HCT116 (cell line): ENCODE results near the gene DYNLT3. TPM values are rescaled to one million over a fixed set of nuclear protein-coding genes. Genes with fewer than 3 reads are reported as not detected.

Source experiments
- ATAC-seq: fragments of 200-7000 bp; cut with Tn5 transposase; 2 replicates; pipeline ENCODE4 v1.9.1; 2020; ENCODE audit warnings: mild to moderate bottlenecking, moderate library complexity
- BruUV-seq: library from RNA; stranded (reverse); fragments of 400-500 nt; replicated peaks from 2 replicates; lab custom pipeline; 2021; lab: Mats Ljungman, UMichigan
- CTCF ChIA-PET: fragments of 300-600 bp; sonication (Branson Sonifier 250); formaldehyde crosslinking; loops from one replicate; lab custom pipeline; 2021; ENCODE audit warnings: antibody characterized with exemption; lab: Charles Lee
- POLR2A ChIA-PET: fragments of 300-600, 350-600 bp; sonication (Branson Sonifier 250); formaldehyde crosslinking; loops from one replicate; lab custom pipeline; 2021; ENCODE audit warnings: antibody characterized with exemption; lab: Charles Lee
- RAD21 ChIA-PET, 2 experiments: fragments of 300-600 bp; sonication (Branson Sonifier 250); formaldehyde crosslinking; loops; one replicate each; lab custom pipeline; 2023; ENCODE audit warnings: low total read pairs in 2 of 2; ENCODE audit not compliant: uncharacterized antibody in 2 of 2, unreplicated experiment in 2 of 2, low non-redundant PET in 1 of 2; lab: Charles Lee
- DNase-seq: peaks from one replicate; pipeline ENCODE4 v3.0.0-alpha.2; 2010; ENCODE audit warnings: low read depth, low spot score
- H2AFZ ChIP-seq: fragments of 200-600 bp; shearing (Covaris generic), sonication (generic); 2 replicates; pipeline ENCODE4 v1.6.1; 2017; ENCODE audit warnings: low read depth, mixed run types, mixed read lengths, antibody characterized with exemption, low read length; ENCODE audit not compliant: poor library complexity, severe bottlenecking
- H3K27ac ChIP-seq: 2 replicates; pipeline ENCODE4 v1.5.1; 2012; ENCODE audit warnings: low read depth, low read length
- H3K27me3 ChIP-seq: fragments of 200-600 bp; sonication (generic); 2 replicates; pipeline ENCODE4 v1.6.1; 2016; ENCODE audit warnings: mixed run types, low read length, mixed read lengths; ENCODE audit not compliant: insufficient read depth
- H3K36me3 ChIP-seq, 2 experiments: fragments of 200-500 bp in 1 of 2; fragments of 200-600 bp in 1 of 2; sonication (Bioruptor generic) in 1 of 2; sonication (generic) in 1 of 2; 2 replicates each; pipeline versions ENCODE4 v1.5.1 to v1.6.1; 2014 to 2016; ENCODE audit warnings: low read length in 2 of 2, inconsistent platforms in 1 of 2, mixed read lengths in 1 of 2, mixed run types in 1 of 2; ENCODE audit not compliant: insufficient read depth in 2 of 2, control insufficient read depth in 1 of 2
- H3K4me1 ChIP-seq, 2 experiments: fragments of 200-600 bp in 1 of 2; sonication (generic) in 1 of 2; 2 replicates each; pipeline versions ENCODE4 v1.5.1 to v1.6.1; 2012 to 2017; ENCODE audit warnings: low read length in 2 of 2, inconsistent platforms in 1 of 2, mild to moderate bottlenecking in 1 of 2, mixed read lengths in 1 of 2, mixed run types in 1 of 2, moderate library complexity in 1 of 2; ENCODE audit not compliant: insufficient read depth in 2 of 2, control insufficient read depth in 1 of 2
- H3K4me2 ChIP-seq: fragments of 200-600 bp; sonication (generic); 2 replicates; pipeline ENCODE4 v1.6.1; 2017; ENCODE audit warnings: mixed run types, low read length, mixed read lengths
- H3K4me3 ChIP-seq, 2 experiments: fragments of 200-600 bp in 1 of 2; sonication (generic) in 1 of 2; replicated peaks in 1 of 2; 2 replicates each; pipeline ENCODE4 v1.5.1; 2011 to 2016; ENCODE audit warnings: low read length in 2 of 2, control low read depth in 1 of 2, low read depth in 1 of 2, mild to moderate bottlenecking in 1 of 2, mixed read lengths in 1 of 2, mixed run types in 1 of 2
- H3K79me2 ChIP-seq: fragments of 200-600 bp; sonication (generic); 2 replicates; pipeline ENCODE4 v1.6.1; 2017; ENCODE audit warnings: mild to moderate bottlenecking, mixed run types, low read length, moderate library complexity, mixed read lengths; ENCODE audit not compliant: insufficient read depth
- H3K9ac ChIP-seq: fragments of 200-600 bp; sonication (generic); 2 replicates; pipeline ENCODE4 v1.6.1; 2016; ENCODE audit warnings: low read length, mixed read lengths
- H3K9me2 ChIP-seq: fragments of 200-600 bp; sonication (generic), shearing (Covaris generic); 2 replicates; pipeline ENCODE4 v1.6.1; 2017; ENCODE audit warnings: mixed run types, mild to moderate bottlenecking, moderate library complexity; ENCODE audit not compliant: insufficient read depth
- H3K9me3 ChIP-seq, 2 experiments: fragments of 200-500 bp in 1 of 2; fragments of 200-600 bp in 1 of 2; sonication (Bioruptor generic) in 1 of 2; sonication (generic) in 1 of 2; 2 replicates each; pipeline ENCODE4 v1.6.1; 2014 to 2017; ENCODE audit warnings: low read length in 2 of 2, mixed read lengths in 2 of 2, inconsistent platforms in 1 of 2, low read depth in 1 of 2, mild to moderate bottlenecking in 1 of 2, mixed run types in 1 of 2, moderate library complexity in 1 of 2; ENCODE audit not compliant: control insufficient read depth in 1 of 2, insufficient read depth in 1 of 2
- H4K20me1 ChIP-seq: fragments of 200-600 bp; sonication (generic), shearing (Covaris generic); 2 replicates; pipeline ENCODE4 v1.6.1; 2017; ENCODE audit warnings: mixed run types, mild to moderate bottlenecking, moderate library complexity; ENCODE audit not compliant: insufficient read depth
- ATF3 ChIP-seq: IDR thresholded peaks from 2 replicates; pipeline ENCODE4 v1.6.1; 2012
- CBX3 ChIP-seq: IDR thresholded peaks from 2 replicates; pipeline ENCODE4 v1.6.1; 2012; ENCODE audit warnings: low read depth
- CEBPB ChIP-seq: IDR thresholded peaks from 2 replicates; pipeline ENCODE4 v1.6.1; 2012; ENCODE audit warnings: low read depth
- CTCF ChIP-seq, 3 experiments: fragments of 200-600 bp in 1 of 3; sonication (generic) in 1 of 3; IDR thresholded peaks in 2 of 3; conservative IDR thresholded peaks in 1 of 3; 2 replicates each; pipeline ENCODE4 v1.5.1; 2012 to 2017; ENCODE audit warnings: low read depth in 2 of 3, low read length in 2 of 3, antibody characterized with exemption in 1 of 3, borderline replicate concordance in 1 of 3, control low read depth in 1 of 3, mild to moderate bottlenecking in 1 of 3, mixed read lengths in 1 of 3, mixed run types in 1 of 3, moderate library complexity in 1 of 3; ENCODE audit not compliant: insufficient read depth in 1 of 3
- EZH2 ChIP-seq: fragments of 200-600 bp; sonication (generic); IDR thresholded peaks from 2 replicates; pipeline ENCODE4 v1.6.1; 2017; ENCODE audit warnings: antibody characterized with exemption, mixed run types
- EZH2phosphoT487 ChIP-seq: fragments of 200-600 bp; IDR thresholded peaks from 2 replicates; pipeline ENCODE4 v1.6.1; 2018; ENCODE audit warnings: antibody characterized with exemption, borderline replicate concordance
- JUND ChIP-seq: IDR thresholded peaks from 2 replicates; pipeline ENCODE4 v1.6.1; 2012
- POLR2A ChIP-seq: IDR thresholded peaks from 2 replicates; pipeline ENCODE4 v1.7.0; 2011; ENCODE audit warnings: borderline replicate concordance; ENCODE audit not compliant: insufficient read depth, insufficient read length; ENCODE audit errors: extremely low read depth
- POLR2AphosphoS5 ChIP-seq: IDR thresholded peaks from 2 replicates; pipeline ENCODE4 v1.6.1; 2011; ENCODE audit warnings: mild to moderate bottlenecking, low read depth, low read length, moderate library complexity
- RAD21 ChIP-seq: IDR thresholded peaks from 2 replicates; pipeline ENCODE4 v1.6.1; 2012; ENCODE audit warnings: low read depth, mild to moderate bottlenecking
- SIN3A ChIP-seq: IDR thresholded peaks from 2 replicates; pipeline ENCODE4 v1.6.1; 2012; ENCODE audit warnings: low read depth
- SP1 ChIP-seq: IDR thresholded peaks from 2 replicates; pipeline ENCODE4 v1.6.1; 2012; ENCODE audit warnings: low read depth
- SRF ChIP-seq: IDR thresholded peaks from 2 replicates; pipeline ENCODE4 v1.6.1; 2012; ENCODE audit warnings: low read depth
- TCF7L2 ChIP-seq: IDR thresholded peaks from 2 replicates; pipeline ENCODE4 v1.7.0; 2011; ENCODE audit warnings: borderline replicate concordance, inconsistent platforms; ENCODE audit not compliant: insufficient read depth, insufficient read length; ENCODE audit errors: extremely low read depth
- ZNF274 ChIP-seq: fragments of 200-500 bp; sonication (Bioruptor generic); IDR thresholded peaks from 2 replicates; pipeline ENCODE4 v1.6.1; 2014; ENCODE audit warnings: mild to moderate bottlenecking, low read depth, low read length, inconsistent platforms
- intact Hi-C: fragments of 100-400 bp; cut with micrococcal nuclease; formaldehyde crosslinking; loops from 2 replicates; pipeline ENCODE4 v1.10.0; 2022
- total RNA-seq: library from RNA; stranded (reverse); gene quantifications from one replicate; pipeline ENCODE4 v1.2.1, GENCODE V29; 2021; ENCODE audit not compliant: unreplicated experiment
- TF ChIP-seq, protein P1 (sequence below): IDR thresholded peaks from 2 replicates; pipeline ENCODE4 v1.6.1; 2012

Gene DYNLT3
- total RNA-seq, 1 experiment from 2014 or later = 20.9 TPM

- H3K9me3 ChIP-seq = no peaks in the 10 kb centered on the region
- H3K79me2 ChIP-seq = no peaks in the 10 kb centered on the region
- no peaks in the 10 kb centered on the region for H3K27me3 ChIP-seq
- POLR2A ChIA-PET = no interaction called here
- no peaks in the 10 kb centered on the region for H3K4me1 ChIP-seq
- H3K4me3 ChIP-seq = no peak overlapping the region
- H3K36me3 ChIP-seq = no peaks in the 10 kb centered on the region
- no peak overlapping the region for H3K4me2 ChIP-seq
- intact Hi-C loops = no loop called here
- no peak for ATAC-seq
- TF ChIP-seq POLR2A (no peak), CTCF (IDR thresholded peaks at IDR 0.05 in 2 of 3, conservative IDR thresholded peaks at IDR 0.05 in 1 of 3; ENCODE audit: borderline replicate concordance in 1 of 3, insufficient read depth in 1 of 3, low read depth in 2 of 3, low read length in 2 of 3) (no peak), SIN3A (no peak), CEBPB (no peak), ZNF274 (no peak), RAD21 (no peak)
- TF ChIP-seq, all 23 proteins: peak for 0
- no peaks in the 10 kb centered on the region for H4K20me1 ChIP-seq
- CTCF ChIA-PET = no interaction called here
- H2AFZ ChIP-seq = no peak overlapping the region
- no peak overlapping the region for H3K27ac ChIP-seq
- RAD21 ChIA-PET = no interaction called here
- no peak for DNase-seq
- H3K9me2 ChIP-seq = no peaks in the 10 kb centered on the region
- H3K9ac ChIP-seq = no peak overlapping the region
- BruUV-seq = no TSS peak
These were observed 29.8 kb downstream of the DYNLT3 start for GRCh38 chrX:37817579-37817978.

- H3K9me3 ChIP-seq = no peaks in the 10 kb centered on the region
- H3K27ac ChIP-seq = no peak overlapping the region
- intact Hi-C loops = no loop called here
- ChIA-PET POLR2A (no interaction called here), RAD21 (no interaction called here), CTCF (no interaction called here)
- H3K79me2 ChIP-seq = no peaks in the 10 kb centered on the region
- no peak overlapping the region for H3K4me2 ChIP-seq
- H4K20me1 ChIP-seq = no peaks in the 10 kb centered on the region
- H2AFZ ChIP-seq = no peak overlapping the region
- TF ChIP-seq POLR2AphosphoS5 (no peak), ZNF274 (no peak), JUND (no peak), POLR2A (no peak), SP1 (no peak), ATF3 (no peak), TCF7L2 (no peak), RAD21 (no peak), SIN3A (no peak), EZH2 (no peak), CTCF (IDR thresholded peaks at IDR 0.05 in 2 of 3, conservative IDR thresholded peaks at IDR 0.05 in 1 of 3; ENCODE audit: borderline replicate concordance in 1 of 3, insufficient read depth in 1 of 3, low read depth in 2 of 3, low read length in 2 of 3) (no peak), SRF (no peak), CEBPB (no peak), EZH2phosphoT487 (no peak), CBX3 (no peak)
- TF ChIP-seq, protein P1, sequence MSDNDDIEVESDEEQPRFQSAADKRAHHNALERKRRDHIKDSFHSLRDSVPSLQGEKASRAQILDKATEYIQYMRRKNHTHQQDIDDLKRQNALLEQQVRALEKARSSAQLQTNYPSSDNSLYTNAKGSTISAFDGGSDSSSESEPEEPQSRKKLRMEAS = no peak
- ATAC-seq (no peak), DNase-seq (no peak)
- no peak overlapping the region for H3K9ac ChIP-seq
- H3K4me1 ChIP-seq = no peaks in the 10 kb centered on the region
- no TSS peak for BruUV-seq
- no peaks in the 10 kb centered on the region for H3K27me3 ChIP-seq
- H3K36me3 ChIP-seq = no peaks in the 10 kb centered on the region
- no peaks in the 10 kb centered on the region for H3K9me2 ChIP-seq
- H3K4me3 ChIP-seq = no peak overlapping the region
These were observed 30.2 kb downstream of the DYNLT3 start for GRCh38 chrX:37817176-37817575.
